Measurements from ENCODE around the gene DAAM1. TPM values are rescaled to one million over a fixed set of nuclear protein-coding genes. Genes with fewer than 3 reads are reported as not detected.

The DAAM1 gene
- total and polyA plus RNA-seq, 2 donors (not counting 1 experiment from before 2014, with no cell fraction given), result 11.2 to 34.3 TPM

- Histone ChIP-seq H3K36me3 (replicated peaks in 1 of 2; ENCODE audit: control extremely low read depth in 1 of 2, control insufficient read depth in 1 of 2, extremely low read depth in 1 of 2, insufficient read depth in 2 of 2, low read length in 1 of 2) (no peaks in the 10 kb centered on the region), H3K9me3 (ENCODE audit: control extremely low read depth in 1 of 3, control insufficient read depth in 2 of 3, insufficient read depth in 1 of 3, low read length in 2 of 3) (no peaks in the 10 kb centered on the region), H3K79me2 (ENCODE audit: control insufficient read depth, insufficient read depth, low read length) (peaks cover 49% of the 10 kb centered on the region), H2AFZ (ENCODE audit: insufficient read depth, low read depth, low read length, poor library complexity, severe bottlenecking) (no peak overlapping the region), H4K20me1 (ENCODE audit: control insufficient read depth, insufficient read depth, low read length, poor library complexity, severe bottlenecking) (no peaks in the 10 kb centered on the region), H3K4me2 (replicated peaks; ENCODE audit: low read depth, low read length, poor library complexity, severe bottlenecking) (no peak overlapping the region), H3K4me1 (ENCODE audit: control insufficient read depth in 2 of 2, insufficient read depth in 2 of 2, low read length in 2 of 2) (peaks cover 10 to 25% of the 10 kb centered on the region in 2 donors), H3K27me3 (replicated peaks in 1 of 4; ENCODE audit: control extremely low read depth in 1 of 4, control insufficient read depth in 3 of 4, insufficient read depth in 4 of 4, low read length in 3 of 4) (no peaks in the 10 kb centered on the region), H3K27ac (ENCODE audit: low read length in 2 of 2) (no peak overlapping the region), H3K4me3 (ENCODE audit: control extremely low read depth in 1 of 5, extremely low read depth in 1 of 5, insufficient read depth in 1 of 5, low read depth in 2 of 5, low read length in 4 of 5) (no peak overlapping the region), H3K9ac (ENCODE audit: low read length) (no peak overlapping the region)
- DNase-seq (no peak), ATAC-seq (ENCODE audit: low read depth) (no peak)
- Mint-ChIP-seq H3K4me3 (no peak overlapping the region), H3K9me3 (ENCODE audit: insufficient read depth) (no peaks in the 10 kb centered on the region), H3K27ac (no peak overlapping the region), H3K4me1 (peaks cover 37% of the 10 kb centered on the region), H3K27me3 (no peaks in the 10 kb centered on the region)
- POLR2A ChIA-PET, result no interaction called here
- TF ChIP-seq CTCF (IDR thresholded peaks at IDR 0.05) (no peak), EZH2 (IDR thresholded peaks at IDR 0.05; ENCODE audit: borderline replicate concordance, insufficient read depth, low read depth, low read length, poor library complexity, severe bottlenecking) (no peak)
- intact Hi-C loops (cut with micrococcal nuclease), result no loop called here
- CTCF ChIA-PET, result no interaction called here
These were observed 65.1 kb downstream of the DAAM1 start for GRCh38 chr14:59253527-59253926.

- POLR2A ChIA-PET, result no interaction called here
- peaks cover 44% of the 10 kb centered on the region for H3K79me2 ChIP-seq (ENCODE audit: control insufficient read depth, insufficient read depth, low read length)
- peaks cover 10 to 25% of the 10 kb centered on the region in 2 donors for H3K4me1 ChIP-seq (ENCODE audit: control insufficient read depth in 2 of 2, insufficient read depth in 2 of 2, low read length in 2 of 2)
- H3K36me3 ChIP-seq (replicated peaks in 1 of 2; ENCODE audit: control extremely low read depth in 1 of 2, control insufficient read depth in 1 of 2, extremely low read depth in 1 of 2, insufficient read depth in 2 of 2, low read length in 1 of 2), result no peaks in the 10 kb centered on the region
- TF ChIP-seq CTCF (IDR thresholded peaks at IDR 0.05) (no peak), EZH2 (IDR thresholded peaks at IDR 0.05; ENCODE audit: borderline replicate concordance, insufficient read depth, low read depth, low read length, poor library complexity, severe bottlenecking) (no peak)
- no peak overlapping the region for H3K4me3 ChIP-seq (ENCODE audit: control extremely low read depth in 1 of 5, extremely low read depth in 1 of 5, insufficient read depth in 1 of 5, low read depth in 2 of 5, low read length in 4 of 5)
- WGBS (ENCODE audit: insufficient coverage), result 90% methylated on average over 3 of the region's 7 CpGs
- no peak overlapping the region for H3K27ac ChIP-seq (ENCODE audit: low read length in 2 of 2)
- H3K27me3 ChIP-seq (replicated peaks in 1 of 4; ENCODE audit: control extremely low read depth in 1 of 4, control insufficient read depth in 3 of 4, insufficient read depth in 4 of 4, low read length in 3 of 4), result no peaks in the 10 kb centered on the region
- H3K9me3 Mint-ChIP-seq (ENCODE audit: insufficient read depth), result no peaks in the 10 kb centered on the region
- intact Hi-C loops (cut with micrococcal nuclease), result no loop called here
- no peaks in the 10 kb centered on the region for H3K27me3 Mint-ChIP-seq
- H3K4me3 Mint-ChIP-seq, result peak overlapping the region; percentile 29
- no peak for ATAC-seq (ENCODE audit: low read depth)
- no peak overlapping the region for H3K4me2 ChIP-seq (replicated peaks; ENCODE audit: low read depth, low read length, poor library complexity, severe bottlenecking)
- H3K9ac ChIP-seq (ENCODE audit: low read length), result no peak overlapping the region
- no peak overlapping the region for H2AFZ ChIP-seq (ENCODE audit: insufficient read depth, low read depth, low read length, poor library complexity, severe bottlenecking)
- CTCF ChIA-PET, result no interaction called here
- H3K4me1 Mint-ChIP-seq, result peaks cover 37% of the 10 kb centered on the region
- no peaks in the 10 kb centered on the region for H4K20me1 ChIP-seq (ENCODE audit: control insufficient read depth, insufficient read depth, low read length, poor library complexity, severe bottlenecking)
- no peak for DNase-seq
- no peak overlapping the region for H3K27ac Mint-ChIP-seq
- H3K9me3 ChIP-seq (ENCODE audit: control extremely low read depth in 1 of 3, control insufficient read depth in 2 of 3, insufficient read depth in 1 of 3, low read length in 2 of 3), result no peaks in the 10 kb centered on the region
These were observed 65.9 kb downstream of the DAAM1 start for GRCh38 chr14:59254146-59254910.
